Activated T-cell treated with anti-CD3 and anti-CD28 coated beads, Interleukin-2, amount 50 U/mL, for 4 hours (primary cell): ENCODE measurements around the gene LGALS7. TPM values are rescaled to one million over a fixed set of nuclear protein-coding genes. Genes with fewer than 3 reads are reported as not detected.

Experiments
- ATAC-seq, 2 donors: fragments of 200-7000 bp; cut with Tn5 transposase; one replicate each; pipeline ENCODE4 v1.10.0; 2021
- DNase-seq: peaks from one replicate; pipeline ENCODE4 v3.0.0-alpha.2; 2020
- H3K27me3 Mint-ChIP-seq: one replicate; pipeline ENCODE4 v1.8.0; 2021; ENCODE audit warnings: low read depth, mixed read lengths
- H3K36me3 Mint-ChIP-seq: one replicate; pipeline ENCODE4 v1.8.0; 2022; ENCODE audit warnings: mixed read lengths; ENCODE audit not compliant: insufficient read depth
- H3K4me1 Mint-ChIP-seq: one replicate; pipeline ENCODE4 v1.8.0; 2021; ENCODE audit warnings: low read depth, mixed read lengths
- H3K4me3 Mint-ChIP-seq: one replicate; pipeline ENCODE4 v1.8.0; 2021; ENCODE audit warnings: mild to moderate bottlenecking, moderate library complexity, mixed read lengths
- H3K9me3 Mint-ChIP-seq: one replicate; pipeline ENCODE4 v1.8.0; 2021; ENCODE audit warnings: mixed read lengths
- total RNA-seq, 3 donors: library from RNA; stranded (reverse); gene quantifications; one replicate each; pipeline ENCODE4 v1.2.1, GENCODE V29; 2021

Gene LGALS7
- total RNA-seq, 3 donors from 2014 or later, result not detected

DNA sequence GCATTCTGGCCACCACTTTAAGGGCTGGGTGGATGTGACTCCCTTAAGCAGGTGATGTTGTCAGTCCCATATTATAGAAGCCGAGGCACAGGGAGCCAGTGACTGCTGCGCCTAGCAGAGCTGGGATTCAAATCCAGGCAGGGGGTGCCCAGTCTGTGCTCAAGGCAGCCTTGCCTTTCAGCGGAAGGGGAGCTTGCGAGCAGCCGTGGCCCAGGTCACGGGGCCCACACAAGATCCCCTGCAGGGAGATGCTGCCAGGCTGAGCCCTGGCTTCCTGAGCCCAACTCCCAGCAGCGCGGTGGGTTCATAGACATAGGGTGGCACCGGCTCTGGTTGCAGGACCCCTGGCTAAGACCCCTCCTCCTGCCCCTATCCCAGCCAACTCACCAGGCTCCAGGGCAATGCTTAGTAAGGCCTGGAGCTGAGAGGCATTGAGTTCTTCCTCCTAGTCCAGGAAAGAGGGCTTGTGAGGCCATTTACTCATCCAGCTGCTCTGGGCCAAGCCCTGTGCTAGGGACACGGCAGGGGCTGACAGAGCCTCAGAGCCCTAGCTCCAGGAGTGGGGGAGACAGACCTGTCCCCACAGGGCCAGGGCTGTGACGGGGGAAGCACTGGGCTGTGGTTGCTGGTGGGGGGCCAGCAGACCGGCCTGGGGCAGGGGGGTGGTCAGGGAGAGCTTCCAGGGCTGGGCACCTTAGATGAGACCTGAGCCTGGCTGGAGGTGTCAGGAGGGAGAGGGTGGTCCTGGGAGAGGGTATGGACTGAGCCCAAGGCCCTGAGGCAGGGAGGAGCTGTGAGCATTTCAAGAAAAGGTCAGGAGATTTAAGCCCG, 38.7 kb downstream of the LGALS7 start:
- H3K4me3 Mint-ChIP-seq, result peak overlapping the region; percentile 57
- ATAC-seq (peak; percentile 10 to 20), DNase-seq (no peak)
- H3K27me3 Mint-ChIP-seq, result peaks cover 2% of the 10 kb centered on the region
- peaks cover 36% of the 10 kb centered on the region for H3K4me1 Mint-ChIP-seq
- peaks cover 9% of the 10 kb centered on the region for H3K36me3 Mint-ChIP-seq
- no peaks in the 10 kb centered on the region for H3K9me3 Mint-ChIP-seq

DNA sequence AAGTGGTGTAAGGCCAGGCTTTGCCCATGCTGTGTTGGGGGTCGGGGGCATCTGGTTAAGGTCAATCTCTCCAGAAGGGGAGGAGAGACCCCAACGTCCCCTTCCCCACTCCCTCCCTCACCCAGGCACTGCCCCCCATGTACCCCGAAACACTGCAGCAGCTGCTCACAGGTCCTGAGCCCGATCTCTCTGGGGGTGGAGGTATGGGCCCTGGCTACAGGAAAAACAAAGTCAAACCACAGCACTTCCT, 39.2 kb downstream of the LGALS7 start:
- DNase-seq, result no peak
- ATAC-seq, result peak in 1 of 2 donors; percentile 5
- Mint-ChIP-seq H3K4me1 (peaks cover 33% of the 10 kb centered on the region), H3K36me3 (peaks cover 10% of the 10 kb centered on the region), H3K9me3 (no peaks in the 10 kb centered on the region), H3K27me3 (peaks cover 2% of the 10 kb centered on the region), H3K4me3 (peak overlapping the region; percentile 11)

DNA sequence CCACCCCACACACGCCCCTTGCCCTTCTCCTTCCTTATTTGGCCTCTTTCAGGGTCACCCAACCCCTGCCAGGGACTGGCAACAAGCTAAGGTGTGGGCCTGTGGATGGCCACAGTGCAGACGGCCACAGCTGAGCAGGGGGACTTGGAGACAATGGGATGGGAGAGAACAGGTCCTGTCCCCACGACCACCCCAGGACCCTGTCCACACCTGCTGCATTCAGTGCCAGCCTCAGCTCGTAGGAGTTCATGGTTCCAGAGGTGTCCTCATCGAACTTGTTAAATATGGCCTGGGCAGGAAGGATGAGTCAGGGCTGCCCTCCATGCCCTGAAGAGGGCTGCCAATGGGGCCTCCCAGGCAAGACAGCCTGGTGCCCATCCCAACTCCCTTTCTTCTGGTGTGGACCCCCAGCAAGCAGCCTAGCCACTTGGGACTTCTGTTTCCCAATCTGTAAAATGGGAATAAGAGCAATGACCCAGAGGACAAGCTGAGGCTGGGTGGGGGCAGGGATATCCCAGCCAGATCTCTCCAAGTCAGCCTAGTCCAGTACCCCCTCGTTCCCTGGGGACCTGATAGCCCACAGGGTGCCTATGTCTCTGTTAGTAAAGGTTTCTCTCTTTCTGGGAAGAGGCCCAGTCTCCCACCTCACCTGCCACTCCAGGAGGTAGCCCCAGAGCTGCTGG, 39.7 kb downstream of the LGALS7 start:
- H3K4me3 Mint-ChIP-seq, result no peak overlapping the region
- no peak for DNase-seq
- H3K9me3 Mint-ChIP-seq, result no peaks in the 10 kb centered on the region

DNA sequence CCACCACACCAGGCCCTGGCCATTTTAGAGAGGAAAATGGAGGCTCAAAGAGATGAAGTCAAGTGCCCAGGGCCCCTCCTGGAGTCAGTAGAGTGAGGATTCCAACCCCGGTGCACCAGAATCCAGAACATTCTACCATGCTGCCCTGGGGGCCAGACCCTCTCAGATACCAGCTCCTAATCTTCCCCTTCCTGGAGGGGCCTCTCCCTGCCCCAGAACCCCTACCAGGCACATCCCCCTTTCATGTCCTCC, 40.1 kb downstream of the LGALS7 start:
- peaks cover 30% of the 10 kb centered on the region for H3K4me1 Mint-ChIP-seq
- H3K4me3 Mint-ChIP-seq, result no peak overlapping the region
- H3K36me3 Mint-ChIP-seq, result peaks cover 8% of the 10 kb centered on the region
- H3K9me3 Mint-ChIP-seq, result no peaks in the 10 kb centered on the region
- DNase-seq (no peak), ATAC-seq (no peak)
- H3K27me3 Mint-ChIP-seq, result peaks cover 2% of the 10 kb centered on the region

More for the DNA sequence above, 39.7 kb downstream of the LGALS7 start:
- Mint-ChIP-seq H3K27me3 (peaks cover 2% of the 10 kb centered on the region), H3K4me1 (peaks cover 33% of the 10 kb centered on the region), H3K36me3 (peaks cover 10% of the 10 kb centered on the region)
- ATAC-seq, result peak in 1 of 2 donors; percentile 1

DNA sequence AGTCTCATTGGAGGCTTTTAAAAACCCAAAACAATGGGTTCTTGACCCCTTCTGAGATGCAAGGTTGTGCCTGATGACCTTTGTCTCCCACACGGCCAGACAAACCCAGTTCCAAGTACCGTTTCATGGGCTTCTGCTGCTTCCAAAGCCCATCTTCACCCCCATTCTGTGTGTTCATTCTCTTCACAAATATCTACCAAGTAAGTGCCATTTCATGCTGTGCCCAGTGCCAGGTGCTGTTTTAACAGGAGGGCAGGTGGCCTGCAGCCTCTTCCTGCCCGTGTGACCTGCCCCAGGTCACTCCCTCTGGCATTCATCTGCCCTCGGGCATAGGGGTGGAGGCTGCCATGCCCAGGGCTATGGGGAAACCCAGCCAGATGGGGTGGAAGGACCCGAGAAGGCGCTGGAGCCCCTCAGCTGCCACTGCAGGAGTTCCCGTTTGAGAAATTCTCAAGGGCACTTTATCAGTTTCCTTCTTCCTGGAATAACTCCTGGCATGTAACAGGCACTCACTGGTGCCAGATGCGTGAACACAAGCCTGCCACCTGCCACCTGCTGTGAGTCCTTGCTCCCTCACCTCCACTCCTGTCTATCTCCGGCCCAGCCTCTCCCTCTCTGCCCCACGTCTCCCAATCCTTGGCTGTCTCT, 41.5 kb downstream of the LGALS7 start:
- H3K9me3 Mint-ChIP-seq, result no peaks in the 10 kb centered on the region
- ATAC-seq (no peak), DNase-seq (no peak)
- H3K4me1 Mint-ChIP-seq, result peaks cover 26% of the 10 kb centered on the region
- no peak overlapping the region for H3K4me3 Mint-ChIP-seq
- H3K27me3 Mint-ChIP-seq, result no peaks in the 10 kb centered on the region
- H3K36me3 Mint-ChIP-seq, result peaks cover 10% of the 10 kb centered on the region

DNA sequence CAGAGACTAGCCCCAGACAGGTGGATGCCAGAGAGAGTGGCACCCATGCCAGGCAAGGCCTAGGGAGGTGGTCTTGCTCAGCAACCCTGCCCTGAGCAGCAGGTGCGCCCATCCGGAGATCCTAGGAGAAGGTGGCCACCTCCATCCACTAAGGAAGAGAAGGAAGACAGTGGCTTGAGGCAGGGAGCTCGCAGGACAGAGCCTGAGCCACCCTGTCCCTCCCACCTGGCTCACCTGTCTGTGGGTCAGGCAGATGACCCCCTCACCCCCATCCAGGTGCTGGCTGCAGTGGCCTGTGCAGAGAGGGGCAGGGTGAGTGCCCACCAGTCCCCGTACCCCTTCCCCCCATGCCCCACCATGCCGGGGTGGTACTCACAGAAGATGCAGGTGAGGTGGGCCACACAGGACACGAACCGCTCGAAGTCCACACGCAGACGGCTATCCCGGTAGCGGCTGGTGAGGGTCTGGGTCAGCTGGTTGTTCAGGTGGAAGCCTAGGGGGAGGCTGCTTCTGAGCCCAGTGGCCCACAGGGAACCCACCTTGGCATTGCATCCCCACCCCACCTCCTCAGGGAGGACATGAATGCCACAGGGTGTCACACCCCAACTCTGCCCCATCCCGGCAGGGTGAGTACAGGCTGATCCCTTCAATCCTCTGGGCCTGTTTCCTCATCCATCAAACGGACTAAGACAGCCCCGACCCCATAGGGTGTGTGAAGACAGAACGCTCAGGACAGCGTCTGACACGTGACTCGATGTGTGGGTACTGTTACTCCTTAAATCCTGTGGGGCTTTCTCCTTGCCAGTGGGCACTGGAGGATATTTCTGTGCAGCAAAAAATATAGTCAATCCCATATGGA, 42.4 kb downstream of the LGALS7 start:
- H3K4me3 Mint-ChIP-seq, result no peak overlapping the region
- H3K4me1 Mint-ChIP-seq, result peaks cover 29% of the 10 kb centered on the region
- H3K27me3 Mint-ChIP-seq, result no peaks in the 10 kb centered on the region
- ATAC-seq, result no peak
- no peaks in the 10 kb centered on the region for H3K9me3 Mint-ChIP-seq
- peaks cover 11% of the 10 kb centered on the region for H3K36me3 Mint-ChIP-seq
- DNase-seq, result no peak

DNA sequence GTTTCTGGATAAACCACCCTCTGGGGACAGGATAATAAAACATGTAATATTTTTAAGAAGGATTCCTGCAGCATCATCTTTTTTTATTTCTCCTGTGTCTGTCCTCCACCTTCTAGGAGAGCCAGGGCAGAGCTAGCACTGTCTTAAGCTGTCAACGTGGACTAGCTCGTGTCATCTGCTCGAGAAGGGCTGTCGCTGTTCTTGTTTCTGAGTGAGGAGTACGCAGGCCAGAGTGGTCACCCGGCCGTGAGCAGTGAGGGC, 42.9 kb downstream of the LGALS7 start:
- peaks cover 11% of the 10 kb centered on the region for H3K36me3 Mint-ChIP-seq
- no peak overlapping the region for H3K4me3 Mint-ChIP-seq
- peaks cover 28% of the 10 kb centered on the region for H3K4me1 Mint-ChIP-seq
- DNase-seq (no peak), ATAC-seq (no peak)
- no peaks in the 10 kb centered on the region for H3K9me3 Mint-ChIP-seq
- H3K27me3 Mint-ChIP-seq, result no peaks in the 10 kb centered on the region

DNA sequence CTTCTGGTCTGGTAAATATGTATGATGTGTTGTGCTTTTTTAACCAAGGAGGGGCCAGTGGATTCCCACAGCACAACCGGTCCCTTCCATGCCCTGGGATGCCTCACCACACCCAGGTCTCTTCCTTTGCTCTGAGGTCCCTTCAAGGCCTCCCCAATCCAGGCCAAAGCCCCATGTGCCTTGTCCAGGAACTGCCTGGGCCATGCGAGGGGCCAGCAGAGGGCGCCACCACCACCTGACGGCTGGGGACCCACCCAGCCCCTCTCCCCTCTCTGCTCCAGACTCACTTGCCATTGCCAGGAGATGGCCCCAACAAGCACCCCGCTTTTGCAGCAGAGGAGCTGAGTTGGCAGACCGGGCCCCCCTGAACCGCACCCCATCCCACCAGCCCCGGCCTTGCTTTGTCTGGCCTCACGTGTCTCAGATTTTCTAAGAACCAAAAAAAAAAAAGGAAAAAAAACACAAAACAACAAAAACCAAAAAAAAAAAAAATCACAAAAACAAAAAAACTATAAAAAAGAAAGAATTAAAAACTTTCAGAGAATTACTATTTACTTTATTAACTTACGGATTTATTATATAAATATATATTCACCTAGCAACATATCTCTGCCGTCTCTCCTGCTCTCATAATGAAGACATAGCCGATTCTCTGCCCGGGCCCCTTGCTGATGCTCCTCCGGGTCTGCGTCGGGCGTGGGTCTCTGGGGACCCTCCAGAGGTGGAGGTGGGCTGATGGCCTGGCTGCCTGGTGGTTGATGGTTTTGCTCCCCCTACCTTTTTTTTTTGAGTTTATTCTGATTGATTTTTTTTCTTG, 43.5 kb downstream of the LGALS7 start:
- H3K27me3 Mint-ChIP-seq, result no peaks in the 10 kb centered on the region
- H3K9me3 Mint-ChIP-seq, result no peaks in the 10 kb centered on the region
- H3K36me3 Mint-ChIP-seq, result peaks cover 11% of the 10 kb centered on the region
- peaks cover 23% of the 10 kb centered on the region for H3K4me1 Mint-ChIP-seq
- H3K4me3 Mint-ChIP-seq, result no peak overlapping the region
- DNase-seq (peak; percentile 75), ATAC-seq (peak; percentile 76 to 78)

DNA sequence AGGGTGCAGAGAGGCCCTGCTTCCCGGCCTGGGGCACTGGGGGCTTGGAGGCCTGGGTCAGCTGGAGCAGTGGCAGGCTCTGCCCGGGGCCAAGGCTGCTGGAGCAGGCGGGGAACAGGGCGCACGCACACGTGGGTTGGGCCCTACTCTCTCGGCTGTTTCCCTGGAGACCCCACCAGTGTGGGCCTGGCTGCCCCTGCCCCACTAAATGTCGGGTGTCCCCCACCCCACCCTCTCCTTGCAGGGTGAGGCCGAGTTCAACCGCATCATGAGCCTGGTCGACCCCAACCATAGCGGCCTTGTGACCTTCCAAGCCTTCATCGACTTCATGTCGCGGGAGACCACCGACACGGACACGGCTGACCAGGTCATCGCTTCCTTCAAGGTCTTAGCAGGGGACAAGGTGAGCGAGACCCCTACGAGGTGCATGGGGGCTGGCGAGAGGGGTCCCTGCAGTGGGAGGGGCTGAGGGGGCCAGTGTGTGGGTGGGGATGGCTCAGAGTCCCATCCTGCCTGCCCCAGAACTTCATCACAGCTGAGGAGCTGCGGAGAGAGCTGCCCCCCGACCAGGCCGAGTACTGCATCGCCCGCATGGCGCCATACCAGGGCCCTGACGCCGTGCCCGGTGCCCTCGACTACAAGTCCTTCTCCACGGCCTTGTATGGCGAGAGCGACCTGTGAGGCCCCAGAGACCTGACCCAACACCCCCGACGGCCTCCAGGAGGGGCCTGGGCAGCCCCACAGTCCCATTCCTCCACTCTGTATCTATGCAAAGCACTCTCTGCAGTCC, 44.4 kb downstream of the LGALS7 start:
- ATAC-seq (no peak), DNase-seq (no peak)
- Mint-ChIP-seq H3K4me1 (peaks cover 14% of the 10 kb centered on the region), H3K27me3 (no peaks in the 10 kb centered on the region), H3K36me3 (peaks cover 11% of the 10 kb centered on the region), H3K4me3 (no peak overlapping the region), H3K9me3 (no peaks in the 10 kb centered on the region)

DNA sequence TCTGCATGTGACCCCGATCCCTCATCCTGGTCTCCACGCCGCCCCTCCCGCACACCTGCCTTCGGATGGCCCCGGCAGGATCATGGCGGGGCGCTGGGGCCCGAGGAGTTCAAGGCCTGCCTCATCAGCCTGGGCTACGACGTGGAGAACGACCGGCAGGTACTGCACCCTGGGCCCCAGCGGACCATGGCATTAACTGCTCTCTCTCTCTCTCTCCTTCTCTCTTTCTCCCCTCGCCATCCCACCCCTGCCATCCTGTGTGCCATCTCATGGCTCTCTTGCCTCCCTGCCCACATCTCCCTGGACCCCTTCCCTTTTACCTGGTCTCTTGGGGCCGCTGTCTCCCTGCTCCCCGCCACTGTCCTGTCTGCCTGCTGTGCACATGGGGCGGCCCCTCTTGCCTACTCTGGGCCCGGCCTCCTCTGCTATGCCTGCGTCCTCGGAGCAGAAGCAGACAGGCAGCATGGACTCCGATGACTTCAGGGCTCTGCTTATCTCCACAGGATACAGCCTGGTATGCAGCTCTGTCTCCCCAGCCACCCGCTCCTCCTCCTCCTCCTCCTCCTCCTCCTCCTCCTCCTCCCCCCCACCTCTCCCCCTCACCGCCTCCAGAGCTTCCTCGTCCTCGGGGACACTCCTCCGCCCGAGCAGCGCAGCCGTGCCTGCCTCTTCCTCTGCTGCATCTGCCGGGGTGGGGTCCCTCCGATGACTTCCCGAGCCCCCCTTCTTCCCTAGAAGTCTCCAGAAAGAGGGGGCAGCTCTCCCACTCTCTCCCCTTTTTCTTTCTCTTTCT, 45.3 kb downstream of the LGALS7 start:
- H3K27me3 Mint-ChIP-seq, result no peaks in the 10 kb centered on the region
- peaks cover 10% of the 10 kb centered on the region for H3K4me1 Mint-ChIP-seq
- DNase-seq (no peak), ATAC-seq (no peak)
- no peak overlapping the region for H3K4me3 Mint-ChIP-seq
- peaks cover 15% of the 10 kb centered on the region for H3K36me3 Mint-ChIP-seq
- no peaks in the 10 kb centered on the region for H3K9me3 Mint-ChIP-seq

DNA sequence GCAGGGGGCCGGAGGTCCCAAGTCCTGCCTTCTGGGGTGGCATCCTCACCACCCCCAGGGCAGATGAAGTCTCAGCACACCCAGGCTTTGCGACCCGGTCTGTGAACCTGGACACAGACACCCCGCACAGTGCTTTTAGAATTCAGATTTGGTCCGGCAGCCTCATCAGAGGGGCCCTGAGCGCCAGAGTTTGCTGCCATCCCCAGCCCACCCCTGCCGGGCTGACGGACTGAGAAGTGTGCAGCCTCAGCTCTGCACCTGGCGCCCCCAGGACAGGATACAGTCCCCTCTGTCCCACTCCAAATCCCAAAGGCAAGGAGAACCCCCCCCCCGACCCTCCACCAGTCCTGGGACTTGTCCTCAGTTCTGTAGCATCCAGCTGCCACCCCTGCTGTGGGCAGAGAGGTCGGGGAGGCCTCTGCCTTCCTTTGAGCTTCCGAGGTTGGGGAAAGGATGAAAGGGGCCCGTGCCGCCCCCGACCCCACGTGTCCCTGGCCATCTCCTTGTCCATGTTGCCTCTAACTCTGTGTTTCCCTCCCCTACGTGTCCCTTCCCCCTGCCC, 45.9 kb downstream of the LGALS7 start:
- Mint-ChIP-seq H3K4me3 (no peak overlapping the region), H3K4me1 (peaks cover 10% of the 10 kb centered on the region), H3K36me3 (peaks cover 15% of the 10 kb centered on the region), H3K9me3 (no peaks in the 10 kb centered on the region), H3K27me3 (no peaks in the 10 kb centered on the region)
- ATAC-seq (no peak), DNase-seq (no peak)

DNA sequence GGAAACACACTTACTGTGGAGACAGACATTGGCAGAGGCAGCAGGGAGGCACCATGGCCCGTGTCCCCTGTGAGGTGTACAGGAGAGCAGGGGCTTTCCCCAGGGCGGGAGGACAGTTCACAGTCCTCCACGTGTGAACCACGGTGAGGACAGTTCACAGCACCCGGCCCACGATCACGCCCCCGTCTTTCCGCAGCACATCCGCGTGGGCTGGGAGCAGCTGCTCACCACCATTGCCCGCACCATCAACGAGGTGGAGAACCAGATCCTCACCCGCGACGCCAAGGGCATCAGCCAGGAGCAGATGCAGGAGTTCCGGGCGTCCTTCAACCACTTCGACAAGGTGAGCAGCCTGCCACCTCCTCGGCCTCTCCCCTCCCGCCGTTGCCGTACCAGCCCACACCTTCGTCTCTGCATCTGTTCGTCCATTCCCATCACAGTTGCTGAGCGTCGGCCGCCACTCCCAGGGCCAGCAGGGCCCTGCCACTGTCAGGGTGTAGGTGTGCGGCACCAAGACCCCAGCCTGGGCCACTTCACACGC, 46.5 kb downstream of the LGALS7 start:
- Mint-ChIP-seq H3K36me3 (peaks cover 15% of the 10 kb centered on the region), H3K4me1 (peaks cover 10% of the 10 kb centered on the region), H3K9me3 (no peaks in the 10 kb centered on the region), H3K4me3 (no peak overlapping the region), H3K27me3 (no peaks in the 10 kb centered on the region)
- ATAC-seq (peak in 1 of 2 donors; percentile 45), DNase-seq (peak; percentile 24)
